Right lobe of liver (tissue), 6 donors: ENCODE data around the gene PLGRKT. TPM values are rescaled to one million over a fixed set of nuclear protein-coding genes. Genes with fewer than 3 reads are reported as not detected.

Experiments used
- ATAC-seq, 4 donors: fragments of 200-7000 bp; cut with Tn5 transposase; one replicate each; pipeline ENCODE4 v1.9.1; 2020; ENCODE audit warnings: mild to moderate bottlenecking in 4 of 4, moderate library complexity in 4 of 4
- DNase-seq, 3 donors: peaks; one replicate each; pipeline ENCODE4 v3.0.0-alpha.2; 2020
- H3K27ac ChIP-seq, 3 donors: fragments of 200-600 bp; one replicate each; pipeline ENCODE4 v1.8.0; 2022
- H3K27me3 ChIP-seq, 2 donors: fragments of 200-600 bp; one replicate each; pipeline ENCODE4 v1.8.0; 2022
- H3K36me3 ChIP-seq, 4 donors: fragments of 200-600 bp; sonication (generic) in 1 of 4; one replicate each; pipeline versions ENCODE4 v1.5.1 to v1.8.0; 2017 to 2022; ENCODE audit warnings: control low read depth in 1 of 4
- H3K4me1 ChIP-seq, 4 donors: fragments of 200-600 bp; sonication (generic) in 1 of 4; one replicate each; pipeline versions ENCODE4 v1.5.1 to v1.8.0; 2017 to 2022; ENCODE audit warnings: control low read depth in 1 of 4
- H3K4me3 ChIP-seq, 3 donors: fragments of 200-600 bp; one replicate each; pipeline ENCODE4 v1.8.0; 2022
- H3K9me3 ChIP-seq, 4 donors: fragments of 200-600 bp; sonication (generic) in 1 of 4; one replicate each; pipeline versions ENCODE4 v1.5.1 to v1.8.0; 2017 to 2022; ENCODE audit warnings: control low read depth in 1 of 4
- POLR2A ChIP-seq: fragments of 450-650 bp; IDR thresholded peaks from one replicate; pipeline ENCODE4 v1.6.1; 2017; ENCODE audit warnings: antibody characterized with exemption, mild to moderate bottlenecking
- WGBS: methylation state at CpG from one replicate; pipeline ENCODE4 v1.1.6; 2018; ENCODE audit warnings: low coverage, low lambda C conversion rate; ENCODE audit not compliant: insufficient coverage; ENCODE audit errors: missing lambda C conversion rate; 5-methylcytosine and 5-hydroxymethylcytosine counted together
- intact Hi-C, 2 donors: fragments of 100-400 bp; cut with DNase I; formaldehyde crosslinking; loops; one replicate each; pipeline versions ENCODE4 v1.11.2 to v1.14.1; 2022
- total RNA-seq, 6 experiments: library from RNA; depleted of rRNA in 2 of 6; stranded (reverse); fragments of >200 nt in 2 of 6; fragmentation: NEBNext Ultra II Directional in 3 of 6; extraction: Animal tissue kit (Norgen Biotek cat#: 25700) in 3 of 6; gene quantifications; one replicate each; pipeline versions ENCODE4 v1.1.0 to v1.2.4, GENCODE V29; 2016 to 2023
- TF ChIP-seq, protein P1 (sequence below), 4 donors: fragments of 200-600 bp in 3 of 4; fragments of 450-650 bp in 1 of 4; IDR thresholded peaks; one replicate each; pipeline versions ENCODE4 v1.5.1 to v1.8.0; 2016 to 2022; ENCODE audit warnings: antibody characterized with exemption in 4 of 4, mild to moderate bottlenecking in 2 of 4
- donor health status: DM: no; HTN: yes; CAD: no.
- donor health status: DM: no; HTN: no; CAD: no.
- donor health status: DM: no; HTN: no; CAD: no.
- donor health status: DM: no; HTN: yes; CAD: no.
- donor health status: DM: no; HTN: yes; CAD: no.

PLGRKT gene
- total RNA-seq, 6 experiments from 2014 or later = 7.3 to 14.4 (median 11.4) TPM

DNA sequence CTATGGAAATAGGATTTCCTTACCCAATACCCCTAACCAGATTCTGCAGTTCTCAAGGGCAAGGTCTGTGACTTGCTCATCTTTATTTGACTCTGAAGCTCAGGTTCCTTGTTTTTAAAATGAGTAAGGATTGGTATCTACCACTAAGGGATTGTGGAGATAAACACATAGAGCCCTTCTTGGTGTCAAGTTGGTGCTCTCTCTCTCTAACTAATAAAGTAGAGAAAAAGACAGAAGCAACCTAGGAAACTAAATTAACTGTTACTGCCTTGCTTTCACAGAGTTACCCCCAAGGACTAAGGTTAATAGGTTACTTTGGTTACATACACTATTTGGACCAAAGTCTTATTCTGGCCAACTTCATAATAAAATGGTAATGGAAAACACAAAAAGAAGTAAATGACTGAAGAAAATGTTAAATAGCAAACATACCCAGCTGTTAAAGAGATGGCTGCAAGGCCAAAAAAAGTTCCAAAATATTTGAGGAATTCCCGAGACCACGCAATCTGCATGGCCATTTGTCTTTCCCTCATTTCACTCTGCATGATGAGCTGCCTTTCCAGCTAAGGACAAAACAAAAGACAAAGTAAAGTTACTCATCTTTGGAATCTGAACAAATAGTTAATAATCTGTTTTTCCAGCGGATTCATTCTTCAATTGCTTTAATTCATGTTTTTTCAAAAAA, 76.3 kb downstream of the PLGRKT start:
- no peak overlapping the region for H3K27ac ChIP-seq
- 83% methylated on average over 3 of the region's 3 CpGs for WGBS
- H3K36me3 ChIP-seq = no peaks in the 10 kb centered on the region
- no peak overlapping the region for H3K4me3 ChIP-seq
- DNase-seq (no peak), ATAC-seq (no peak)
- TF ChIP-seq, protein P1, sequence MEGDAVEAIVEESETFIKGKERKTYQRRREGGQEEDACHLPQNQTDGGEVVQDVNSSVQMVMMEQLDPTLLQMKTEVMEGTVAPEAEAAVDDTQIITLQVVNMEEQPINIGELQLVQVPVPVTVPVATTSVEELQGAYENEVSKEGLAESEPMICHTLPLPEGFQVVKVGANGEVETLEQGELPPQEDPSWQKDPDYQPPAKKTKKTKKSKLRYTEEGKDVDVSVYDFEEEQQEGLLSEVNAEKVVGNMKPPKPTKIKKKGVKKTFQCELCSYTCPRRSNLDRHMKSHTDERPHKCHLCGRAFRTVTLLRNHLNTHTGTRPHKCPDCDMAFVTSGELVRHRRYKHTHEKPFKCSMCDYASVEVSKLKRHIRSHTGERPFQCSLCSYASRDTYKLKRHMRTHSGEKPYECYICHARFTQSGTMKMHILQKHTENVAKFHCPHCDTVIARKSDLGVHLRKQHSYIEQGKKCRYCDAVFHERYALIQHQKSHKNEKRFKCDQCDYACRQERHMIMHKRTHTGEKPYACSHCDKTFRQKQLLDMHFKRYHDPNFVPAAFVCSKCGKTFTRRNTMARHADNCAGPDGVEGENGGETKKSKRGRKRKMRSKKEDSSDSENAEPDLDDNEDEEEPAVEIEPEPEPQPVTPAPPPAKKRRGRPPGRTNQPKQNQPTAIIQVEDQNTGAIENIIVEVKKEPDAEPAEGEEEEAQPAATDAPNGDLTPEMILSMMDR (IDR thresholded peaks at IDR 0.05) = no peak
- no peak for TF ChIP-seq POLR2A
- no peaks in the 10 kb centered on the region for H3K27me3 ChIP-seq
- H3K9me3 ChIP-seq = no peaks in the 10 kb centered on the region
- H3K4me1 ChIP-seq = no peaks in the 10 kb centered on the region
- intact Hi-C loops = no loop called here

DNA sequence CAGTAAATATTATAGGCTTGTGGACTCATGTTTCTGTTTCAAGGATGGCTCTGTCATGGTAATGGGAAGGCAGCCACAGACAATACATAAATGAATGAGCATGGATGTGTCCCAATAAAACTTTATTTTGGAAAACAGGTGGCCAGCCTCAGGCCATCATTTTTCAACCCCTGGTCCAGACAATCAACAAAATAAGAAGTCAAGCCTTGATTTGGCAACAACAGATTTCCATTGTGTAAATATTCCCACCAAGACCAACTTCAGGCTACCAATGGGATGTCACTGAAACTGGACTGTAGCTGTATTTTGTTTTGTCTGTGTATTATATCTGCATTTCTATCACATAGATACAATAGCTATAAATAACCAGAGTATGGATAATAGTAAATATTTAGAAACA, 77.4 kb downstream of the PLGRKT start:
- Histone ChIP-seq H3K9me3 (no peaks in the 10 kb centered on the region), H3K4me1 (no peaks in the 10 kb centered on the region), H3K36me3 (no peaks in the 10 kb centered on the region), H3K27ac (no peak overlapping the region), H3K4me3 (no peak overlapping the region), H3K27me3 (no peaks in the 10 kb centered on the region)
- ATAC-seq (no peak), DNase-seq (no peak)
- intact Hi-C loops = no loop called here
- TF ChIP-seq POLR2A = no peak
- TF ChIP-seq, protein P1 (IDR thresholded peaks at IDR 0.05) = no peak

DNA sequence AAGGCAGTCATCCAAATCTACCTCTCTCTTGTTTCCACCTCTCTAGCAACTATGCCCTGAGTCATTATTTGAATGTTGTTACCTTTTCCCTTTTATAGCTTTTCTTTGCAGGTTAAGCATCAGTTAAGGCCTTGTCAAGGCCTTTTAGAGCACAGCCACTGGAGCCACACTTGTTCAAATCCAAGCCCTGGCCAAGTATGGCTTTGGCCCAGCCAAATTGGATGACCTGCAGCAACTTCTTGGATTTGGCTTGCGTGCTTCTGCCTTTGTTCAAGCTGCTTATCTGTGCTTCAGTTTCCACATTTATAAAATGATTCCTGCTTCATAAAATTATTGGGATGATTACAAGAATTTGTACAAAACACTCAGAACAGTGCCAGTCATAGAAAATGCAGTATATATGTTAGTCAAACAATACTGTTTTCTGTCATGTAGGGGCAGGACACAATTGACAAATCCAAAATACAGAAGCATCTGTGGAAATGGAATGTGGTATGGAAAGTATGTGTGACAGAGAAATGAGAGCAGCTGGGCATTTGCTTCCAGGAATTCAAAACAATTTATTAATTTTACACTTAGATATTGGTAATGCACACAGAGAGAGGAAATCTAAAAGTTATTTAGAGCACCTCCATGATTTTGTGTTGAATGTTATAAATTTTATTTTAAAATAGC, 80.2 kb downstream of the PLGRKT start:
- no peak overlapping the region for H3K27ac ChIP-seq
- H3K36me3 ChIP-seq = no peaks in the 10 kb centered on the region
- no peaks in the 10 kb centered on the region for H3K27me3 ChIP-seq
- H3K4me3 ChIP-seq = no peak overlapping the region
- no peaks in the 10 kb centered on the region for H3K4me1 ChIP-seq
- DNase-seq (no peak), ATAC-seq (no peak)
- intact Hi-C loops = no loop called here
- TF ChIP-seq, protein P1 (IDR thresholded peaks at IDR 0.05) = no peak
- no peak for TF ChIP-seq POLR2A
- WGBS = 67% methylated on average over 1 of the region's 1 CpG
- no peaks in the 10 kb centered on the region for H3K9me3 ChIP-seq

DNA sequence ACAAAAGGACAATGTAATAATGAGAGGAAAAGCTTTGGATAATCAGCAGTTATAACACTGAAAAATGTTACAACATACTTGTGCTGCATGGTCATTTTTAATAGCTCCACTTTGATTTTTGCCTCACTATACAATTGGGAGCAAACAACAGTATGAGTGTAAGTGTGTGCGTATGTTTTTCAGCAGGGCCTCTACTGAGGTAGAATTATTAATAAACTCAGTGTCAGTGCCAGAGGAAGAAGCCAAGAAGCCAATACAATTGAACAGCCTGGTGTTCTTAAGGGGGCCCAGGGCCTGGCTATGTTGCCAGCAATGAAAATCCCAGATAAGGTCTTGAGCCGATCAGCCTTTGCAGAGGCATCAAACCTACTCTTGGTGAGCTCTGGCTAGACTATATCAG, 81.9 kb downstream of the PLGRKT start:
- ATAC-seq (no peak), DNase-seq (no peak)
- TF ChIP-seq, protein P1 (IDR thresholded peaks at IDR 0.05) = no peak
- no peak for TF ChIP-seq POLR2A
- Histone ChIP-seq H3K4me3 (no peak overlapping the region), H3K27me3 (no peaks in the 10 kb centered on the region), H3K27ac (no peak overlapping the region), H3K9me3 (no peaks in the 10 kb centered on the region), H3K36me3 (no peaks in the 10 kb centered on the region), H3K4me1 (no peaks in the 10 kb centered on the region)
- WGBS = 82% methylated on average over 2 of the region's 2 CpGs
- intact Hi-C loops = no loop called here
